Measurements from ENCODE around the gene LCE1B. TPM values are rescaled to one million over a fixed set of nuclear protein-coding genes. Genes with fewer than 3 reads are reported as not detected.

The LCE1B gene
- total RNA-seq, result not detected
- not detected for polyA plus RNA-seq (2013, experiment 1 of 2)
- not detected for polyA plus RNA-seq (2013, experiment 2 of 2)
- long read RNA-seq, experiment 1, result 0 reads
- long read RNA-seq, experiment 2, result 0 reads
- long read RNA-seq, experiment 3, result 0 reads
- long read RNA-seq, experiment 4, result 0 reads

GRCh38 chr1:152811671-152812070 is at the start of gene LCE1B:
TSS of gene LCE1B (plus strand) at chr1:152811971. CDS start at chr1:152812447, 476 bp downstream.
- peaks cover 74% of the 10 kb centered on the region for H3K9me3 ChIP-seq (ENCODE audit: control insufficient read depth, low read length)

GRCh38 chr1:152768847-152769533 is 42.8 kb upstream of the LCE1B start:
- no peaks in the 10 kb centered on the region for H3K4me1 Mint-ChIP-seq
- no peaks in the 10 kb centered on the region for H3K36me3 Mint-ChIP-seq (ENCODE audit: low read depth)
- Histone ChIP-seq H3K9me3 (ENCODE audit: control insufficient read depth, low read length) (peaks cover 59% of the 10 kb centered on the region), H3K4me3 (ENCODE audit: low read length) (no peak overlapping the region), H3K4me1 (ENCODE audit: control insufficient read depth, insufficient read depth, low read length) (no peaks in the 10 kb centered on the region), H3K36me3 (ENCODE audit: control insufficient read depth, insufficient read depth, low read length) (no peaks in the 10 kb centered on the region), H3K27me3 (ENCODE audit: control insufficient read depth, insufficient read depth, low read length, poor library complexity, severe bottlenecking) (no peaks in the 10 kb centered on the region), H3K27ac (ENCODE audit: low read depth, low read length) (no peak overlapping the region), H3K9ac (ENCODE audit: extremely low read depth, low read length, poor library complexity, severe bottlenecking) (no peak overlapping the region)
- peaks cover 88% of the 10 kb centered on the region for H3K9me3 Mint-ChIP-seq
- 52 to 66% methylated on average over 4 to 8 of the region's 8 CpGs for WGBS, 2 experiments (ENCODE audit: insufficient coverage in 1 of 2, insufficient read length in 1 of 2)
- H3K4me3 Mint-ChIP-seq, result no peak overlapping the region
- no peak for TF ChIP-seq CTCF (conservative IDR thresholded peaks at IDR 0.05)
- no peak for DNase-seq
- H3K27ac Mint-ChIP-seq, result no peak overlapping the region
- H3K27me3 Mint-ChIP-seq (ENCODE audit: insufficient read depth), result no peaks in the 10 kb centered on the region

More at GRCh38 chr1:152811671-152812070, at the start of gene LCE1B:
- 88 to 89% methylated on average over 2 of the region's 2 CpGs for WGBS, 2 experiments (ENCODE audit: insufficient coverage in 1 of 2, insufficient read length in 1 of 2)
- no peak within 1 kb of the TSS for H3K4me3 Mint-ChIP-seq
- no peak for TF ChIP-seq CTCF (conservative IDR thresholded peaks at IDR 0.05)
- Histone ChIP-seq H3K27me3 (ENCODE audit: control insufficient read depth, insufficient read depth, low read length, poor library complexity, severe bottlenecking) (no peaks in the 10 kb centered on the region), H3K4me3 (ENCODE audit: low read length) (no peak within 1 kb of the TSS), H3K9ac (ENCODE audit: extremely low read depth, low read length, poor library complexity, severe bottlenecking) (no peak within 1 kb of the TSS), H3K27ac (ENCODE audit: low read depth, low read length) (no peak within 1 kb of the TSS), H3K36me3 (ENCODE audit: control insufficient read depth, insufficient read depth, low read length) (no peaks in the 10 kb centered on the region), H3K4me1 (ENCODE audit: control insufficient read depth, insufficient read depth, low read length) (no peaks in the 10 kb centered on the region)
- no peaks in the 10 kb centered on the region for H3K4me1 Mint-ChIP-seq
- H3K9me3 Mint-ChIP-seq, result peaks cover 80% of the 10 kb centered on the region
- no peaks in the 10 kb centered on the region for H3K36me3 Mint-ChIP-seq (ENCODE audit: low read depth)
- no peak within 1 kb of the TSS for H3K27ac Mint-ChIP-seq
- no peak for DNase-seq
- no peaks in the 10 kb centered on the region for H3K27me3 Mint-ChIP-seq (ENCODE audit: insufficient read depth)

GRCh38 chr1:152770411-152770810 is 41.4 kb upstream of the LCE1B start:
- no peak for TF ChIP-seq CTCF (conservative IDR thresholded peaks at IDR 0.05)
- H3K36me3 Mint-ChIP-seq (ENCODE audit: low read depth), result no peaks in the 10 kb centered on the region
- no peaks in the 10 kb centered on the region for H3K4me1 ChIP-seq (ENCODE audit: control insufficient read depth, insufficient read depth, low read length)
- H3K27me3 Mint-ChIP-seq (ENCODE audit: insufficient read depth), result no peaks in the 10 kb centered on the region
- H3K27ac ChIP-seq (ENCODE audit: low read depth, low read length), result no peak overlapping the region
- H3K4me3 Mint-ChIP-seq, result no peak overlapping the region
- no peaks in the 10 kb centered on the region for H3K36me3 ChIP-seq (ENCODE audit: control insufficient read depth, insufficient read depth, low read length)
- no peak overlapping the region for H3K9ac ChIP-seq (ENCODE audit: extremely low read depth, low read length, poor library complexity, severe bottlenecking)
- no peak for DNase-seq
- H3K9me3 ChIP-seq (ENCODE audit: control insufficient read depth, low read length), result peaks cover 65% of the 10 kb centered on the region
- H3K4me1 Mint-ChIP-seq, result no peaks in the 10 kb centered on the region
- no peaks in the 10 kb centered on the region for H3K27me3 ChIP-seq (ENCODE audit: control insufficient read depth, insufficient read depth, low read length, poor library complexity, severe bottlenecking)
- H3K4me3 ChIP-seq (ENCODE audit: low read length), result no peak overlapping the region
- H3K9me3 Mint-ChIP-seq, result peaks cover 90% of the 10 kb centered on the region
- no peak overlapping the region for H3K27ac Mint-ChIP-seq
- WGBS, 2 experiments (ENCODE audit: insufficient coverage in 1 of 2, insufficient read length in 1 of 2), result 40 to 65% methylated on average over 1 of the region's 1 CpG
